Keratinocyte (primary cell): ENCODE results near the gene RPL18. TPM values are rescaled to one million over a fixed set of nuclear protein-coding genes. Genes with fewer than 3 reads are reported as not detected.
A peak's percentile ranks its signal among the peaks of the same experiment; 100 is the strongest.

Experiments
- DNase-seq: peaks from one replicate; pipeline ENCODE4 v3.0.0-alpha.2; 2011; ENCODE audit warnings: low read depth, missing footprints, low spot score
- FAIRE-seq: peaks from 2 replicates; lab custom pipeline; 2011; peaks lifted over from hg19 to GRCh38; lab: Jason Lieb, UNC
- H2AFZ ChIP-seq: 2 replicates; pipeline ENCODE4 v1.6.0; 2012; ENCODE audit warnings: low read length, control low read depth, inconsistent platforms; ENCODE audit not compliant: control insufficient read depth
- H3K27ac ChIP-seq: 2 replicates; pipeline ENCODE4 v1.5.1; 2011; ENCODE audit warnings: low read length; ENCODE audit not compliant: control insufficient read depth, insufficient read depth
- H3K27me3 ChIP-seq: 3 replicates; pipeline ENCODE4 v1.6.0; 2011; ENCODE audit warnings: low read length; ENCODE audit not compliant: control insufficient read depth, insufficient read depth; ENCODE audit errors: extremely low read depth
- H3K36me3 ChIP-seq, 2 experiments: 2 replicates in 1 of 2; 3 replicates in 1 of 2; pipeline ENCODE4 v1.5.1; 2011; ENCODE audit warnings: low read length in 2 of 2, mild to moderate bottlenecking in 1 of 2; ENCODE audit not compliant: control insufficient read depth in 2 of 2, insufficient read depth in 2 of 2; ENCODE audit errors: extremely low read depth in 1 of 2
- H3K4me1 ChIP-seq: 3 replicates; pipeline ENCODE4 v1.5.1; 2011; ENCODE audit warnings: low read length; ENCODE audit not compliant: control insufficient read depth, insufficient read depth; ENCODE audit errors: extremely low read depth
- H3K4me2 ChIP-seq: 3 replicates; pipeline ENCODE4 v1.6.0; 2011; ENCODE audit warnings: low read depth, low read length; ENCODE audit not compliant: control insufficient read depth, insufficient read depth; ENCODE audit errors: extremely low read depth
- H3K4me3 ChIP-seq, 3 experiments: fragments of 200-600 bp in 1 of 3; sonication (generic) in 1 of 3; 2 replicates in 2 of 3; 3 replicates in 1 of 3; pipeline ENCODE4 v1.5.1; 2011 to 2016; ENCODE audit warnings: low read length in 3 of 3, mild to moderate bottlenecking in 3 of 3, control low read depth in 2 of 3, inconsistent platforms in 1 of 3, low read depth in 1 of 3, mixed read lengths in 1 of 3, mixed run types in 1 of 3, moderate library complexity in 1 of 3; ENCODE audit not compliant: control insufficient read depth in 2 of 3, insufficient read depth in 2 of 3; ENCODE audit errors: extremely low read depth in 1 of 3
- H3K79me2 ChIP-seq: 2 replicates; pipeline ENCODE4 v1.6.0; 2012; ENCODE audit warnings: low read length; ENCODE audit not compliant: control insufficient read depth, insufficient read depth
- H3K9ac ChIP-seq: 3 replicates; pipeline ENCODE4 v1.6.0; 2011; ENCODE audit warnings: low read length; ENCODE audit not compliant: control insufficient read depth, insufficient read depth; ENCODE audit errors: extremely low read depth
- H3K9me1 ChIP-seq: 3 replicates; pipeline ENCODE4 v1.6.0; 2011; ENCODE audit warnings: low read length; ENCODE audit not compliant: control insufficient read depth, insufficient read depth; ENCODE audit errors: extremely low read depth
- H3K9me3 ChIP-seq: 2 replicates; pipeline ENCODE4 v1.5.1; 2012; ENCODE audit warnings: low read depth, low read length; ENCODE audit not compliant: control insufficient read depth
- H4K20me1 ChIP-seq: 3 replicates; pipeline ENCODE4 v1.6.0; 2011; ENCODE audit warnings: low read length; ENCODE audit not compliant: control insufficient read depth, insufficient read depth; ENCODE audit errors: extremely low read depth
- CTCF ChIP-seq, 3 experiments: IDR thresholded peaks in 1 of 3; conservative IDR thresholded peaks in 1 of 3; optimal IDR thresholded peaks in 1 of 3; 2 replicates in 2 of 3; 3 replicates in 1 of 3; pipeline versions ENCODE3 to v1.5.1; 2011; ENCODE audit warnings: low read length in 3 of 3, mild to moderate bottlenecking in 3 of 3, moderate library complexity in 2 of 3, control low read depth in 1 of 3, inconsistent platforms in 1 of 3; ENCODE audit not compliant: insufficient read depth in 2 of 3; ENCODE audit errors: extremely low read depth in 1 of 3
- EZH2 ChIP-seq: IDR thresholded peaks from one replicate; pipeline ENCODE4 v1.6.1; 2012; ENCODE audit warnings: inconsistent platforms, mild to moderate bottlenecking, low read length, moderate library complexity
- dilution Hi-C: fragments of 300-500 bp; cut with MboI; formaldehyde crosslinking; loops from one replicate; pipeline ENCODE4 v1.7.0; 2020; ENCODE audit warnings: low sequenced_read_pairs; ENCODE audit not compliant: extremely low pct_ligation_motif_present
- polyA plus RNA-seq, 5 experiments: library from polyadenylated mRNA; depleted of rRNA in 3 of 5; stranded (reverse) in 3 of 5; stranded (forward) in 1 of 5; unstranded in 1 of 5; fragments of >200 nt; gene quantifications; 1 replicate in 1 of 5; 2 replicates in 3 of 5; 3 replicates in 1 of 5; pipeline versions ENCODE4 v1.2.1 to v1.2.3, GENCODE V29; 2011 to 2012; ENCODE audit warnings: missing spikeins in 2 of 5, low read depth in 1 of 5, low replicate concordance in 1 of 5

Gene RPL18
- polyA plus RNA-seq, 1 donor (not counting 4 experiments of a cell fraction or from before 2014, with no cell fraction given), result 1,015 TPM

GRCh38 chr19:48616041-48616436 lies 2.9 kb downstream of the RPL18 start:
- no peak for TF ChIP-seq EZH2
- no peak for TF ChIP-seq CTCF (optimal IDR thresholded peaks at IDR 0.05 in 1 of 3, IDR thresholded peaks at IDR 0.05 in 1 of 3, conservative IDR thresholded peaks at IDR 0.05 in 1 of 3; ENCODE audit: extremely low read depth in 1 of 3, insufficient read depth in 2 of 3, low read length in 3 of 3)
- Histone ChIP-seq H3K79me2 (peaks cover 39% of the 10 kb centered on the region), H3K27me3 (no peaks in the 10 kb centered on the region), H3K4me2 (peak overlapping the region; percentile 95), H4K20me1 (peaks cover 32% of the 10 kb centered on the region), H3K4me3 (peak overlapping the region in 1 of 3 experiments; percentile 19), H2AFZ (no peak overlapping the region), H3K9ac (peak overlapping the region; percentile 98), H3K36me3 (peaks cover 20 to 36% of the 10 kb centered on the region in 2 experiments), H3K27ac (no peak overlapping the region), H3K4me1 (peaks cover 40% of the 10 kb centered on the region), H3K9me3 (no peaks in the 10 kb centered on the region), H3K9me1 (peaks cover 5% of the 10 kb centered on the region)
- dilution Hi-C loops, result no loop called here
- DNase-seq (no peak), FAIRE-seq (no peak)

DNA sequence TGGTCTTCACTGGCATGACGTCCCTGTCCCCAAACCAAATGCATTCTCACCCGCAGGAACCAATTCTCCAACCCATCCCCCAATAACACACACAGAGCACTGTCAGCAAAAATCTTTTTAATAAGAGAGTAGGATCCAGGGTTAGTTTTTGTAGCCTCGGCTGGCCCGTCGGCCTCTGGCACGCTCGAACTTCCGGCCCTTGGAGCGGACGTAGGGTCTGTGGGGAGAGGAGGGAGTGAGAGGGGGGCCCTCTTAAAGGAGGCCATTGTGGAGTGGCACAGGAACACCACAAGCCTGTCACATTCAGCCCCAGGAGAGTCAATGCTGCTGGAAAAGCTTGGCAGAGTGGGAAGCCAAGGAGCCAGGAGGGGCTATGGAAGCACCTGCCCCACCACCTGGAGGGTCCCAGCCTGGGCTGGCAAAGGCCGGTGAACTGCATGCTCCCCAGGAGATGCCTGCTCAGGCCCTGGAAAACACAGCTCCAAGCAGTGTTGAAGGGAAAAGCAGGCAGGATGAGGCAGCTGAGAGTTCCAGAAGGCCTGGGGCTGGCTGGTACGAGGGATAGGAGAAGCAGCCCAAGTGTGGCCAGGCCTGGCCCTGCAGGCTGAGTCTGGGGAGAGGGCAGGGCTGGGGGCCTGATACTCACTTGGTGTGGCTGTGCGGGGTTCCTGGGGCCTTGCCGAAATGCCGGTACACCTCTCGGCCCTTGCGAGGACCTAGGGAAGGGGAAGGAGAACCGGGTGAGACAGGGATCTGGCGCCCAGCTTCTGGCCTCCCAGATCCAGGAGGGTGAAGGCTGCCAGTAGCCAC lies 3.5 kb downstream of the RPL18 start:
- DNase-seq (no peak), FAIRE-seq (no peak)
- Histone ChIP-seq H3K4me2 (peak overlapping the region; percentile 95), H3K9me3 (no peaks in the 10 kb centered on the region), H3K27ac (no peak overlapping the region), H3K9ac (peak overlapping the region; percentile 98), H3K4me3 (peak overlapping the region in 1 of 3 experiments; percentile 19), H3K36me3 (peaks cover 20 to 36% of the 10 kb centered on the region in 2 experiments), H2AFZ (no peak overlapping the region), H4K20me1 (peaks cover 32% of the 10 kb centered on the region), H3K9me1 (peaks cover 5% of the 10 kb centered on the region), H3K79me2 (peaks cover 39% of the 10 kb centered on the region), H3K4me1 (peaks cover 40% of the 10 kb centered on the region), H3K27me3 (no peaks in the 10 kb centered on the region)
- dilution Hi-C loops, result no loop called here
- TF ChIP-seq CTCF (optimal IDR thresholded peaks at IDR 0.05 in 1 of 3, IDR thresholded peaks at IDR 0.05 in 1 of 3, conservative IDR thresholded peaks at IDR 0.05 in 1 of 3; ENCODE audit: extremely low read depth in 1 of 3, insufficient read depth in 2 of 3, low read length in 3 of 3) (no peak), EZH2 (no peak)
